PFSK-1 (cell line): Measurements from ENCODE around the gene OSBPL9.

ENCODE experiments used
- FOXP2 ChIP-seq: optimal IDR thresholded peaks from 2 replicates; pipeline ENCODE3; 2011; ENCODE audit warnings: borderline replicate concordance, control low read depth, inconsistent platforms; ENCODE audit not compliant: insufficient read depth; ENCODE audit errors: extremely low read length, extremely low read depth
- POLR2AphosphoS5 ChIP-seq: IDR thresholded peaks from 2 replicates; pipeline ENCODE4 v1.6.1; 2012; ENCODE audit warnings: low read depth, mild to moderate bottlenecking, control low read depth, low read length, moderate library complexity
- SIN3A ChIP-seq: IDR thresholded peaks from 2 replicates; pipeline ENCODE4 v1.6.1; 2012; ENCODE audit warnings: mild to moderate bottlenecking, low read length, moderate library complexity, borderline replicate concordance; ENCODE audit not compliant: insufficient read depth
- TAF1 ChIP-seq: IDR thresholded peaks from 2 replicates; pipeline ENCODE4 v1.6.1; 2012; ENCODE audit warnings: low read length, control low read depth, borderline replicate concordance; ENCODE audit not compliant: insufficient read depth
- TF ChIP-seq, protein P1 (sequence below), 2 experiments: IDR thresholded peaks; 2 replicates each; pipeline versions ENCODE4 v1.6.1 to v1.8.0; 2011 to 2012; ENCODE audit warnings: low read depth in 2 of 2, low read length in 2 of 2, control low read depth in 1 of 2, inconsistent platforms in 1 of 2, mild to moderate bottlenecking in 1 of 2, moderate library complexity in 1 of 2; ENCODE audit not compliant: insufficient read depth in 1 of 2

Gene OSBPL9

DNA sequence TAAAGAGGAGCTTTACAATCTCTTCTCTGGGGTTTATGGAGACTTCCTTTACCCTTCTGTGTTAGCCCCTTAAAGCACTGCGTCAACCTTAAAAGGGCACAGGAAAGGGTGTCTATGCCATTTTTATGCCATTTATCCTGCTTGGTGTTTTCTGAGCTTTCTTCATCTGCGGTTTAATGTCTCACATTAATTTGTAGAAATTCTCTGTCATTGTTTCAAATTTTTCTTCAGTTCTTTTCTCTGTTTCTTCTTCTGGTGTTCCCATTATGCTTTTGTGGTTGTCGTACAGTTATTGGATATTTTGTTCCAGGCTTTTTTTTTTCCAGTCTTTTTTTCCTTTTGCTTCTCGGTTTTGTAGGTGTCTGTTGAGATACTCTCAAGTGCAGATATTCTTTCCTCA, 107.9 kb downstream of the OSBPL9 start:
- TF ChIP-seq, protein P1, sequence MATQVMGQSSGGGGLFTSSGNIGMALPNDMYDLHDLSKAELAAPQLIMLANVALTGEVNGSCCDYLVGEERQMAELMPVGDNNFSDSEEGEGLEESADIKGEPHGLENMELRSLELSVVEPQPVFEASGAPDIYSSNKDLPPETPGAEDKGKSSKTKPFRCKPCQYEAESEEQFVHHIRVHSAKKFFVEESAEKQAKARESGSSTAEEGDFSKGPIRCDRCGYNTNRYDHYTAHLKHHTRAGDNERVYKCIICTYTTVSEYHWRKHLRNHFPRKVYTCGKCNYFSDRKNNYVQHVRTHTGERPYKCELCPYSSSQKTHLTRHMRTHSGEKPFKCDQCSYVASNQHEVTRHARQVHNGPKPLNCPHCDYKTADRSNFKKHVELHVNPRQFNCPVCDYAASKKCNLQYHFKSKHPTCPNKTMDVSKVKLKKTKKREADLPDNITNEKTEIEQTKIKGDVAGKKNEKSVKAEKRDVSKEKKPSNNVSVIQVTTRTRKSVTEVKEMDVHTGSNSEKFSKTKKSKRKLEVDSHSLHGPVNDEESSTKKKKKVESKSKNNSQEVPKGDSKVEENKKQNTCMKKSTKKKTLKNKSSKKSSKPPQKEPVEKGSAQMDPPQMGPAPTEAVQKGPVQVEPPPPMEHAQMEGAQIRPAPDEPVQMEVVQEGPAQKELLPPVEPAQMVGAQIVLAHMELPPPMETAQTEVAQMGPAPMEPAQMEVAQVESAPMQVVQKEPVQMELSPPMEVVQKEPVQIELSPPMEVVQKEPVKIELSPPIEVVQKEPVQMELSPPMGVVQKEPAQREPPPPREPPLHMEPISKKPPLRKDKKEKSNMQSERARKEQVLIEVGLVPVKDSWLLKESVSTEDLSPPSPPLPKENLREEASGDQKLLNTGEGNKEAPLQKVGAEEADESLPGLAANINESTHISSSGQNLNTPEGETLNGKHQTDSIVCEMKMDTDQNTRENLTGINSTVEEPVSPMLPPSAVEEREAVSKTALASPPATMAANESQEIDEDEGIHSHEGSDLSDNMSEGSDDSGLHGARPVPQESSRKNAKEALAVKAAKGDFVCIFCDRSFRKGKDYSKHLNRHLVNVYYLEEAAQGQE (IDR thresholded peaks at IDR 0.05; ENCODE audit: insufficient read depth in 1 of 2, low read depth in 2 of 2, low read length in 2 of 2), result no peak
- no peak for TF ChIP-seq POLR2AphosphoS5
- no peak for TF ChIP-seq FOXP2
- TF ChIP-seq SIN3A, result no peak
- TF ChIP-seq TAF1, result no peak

DNA sequence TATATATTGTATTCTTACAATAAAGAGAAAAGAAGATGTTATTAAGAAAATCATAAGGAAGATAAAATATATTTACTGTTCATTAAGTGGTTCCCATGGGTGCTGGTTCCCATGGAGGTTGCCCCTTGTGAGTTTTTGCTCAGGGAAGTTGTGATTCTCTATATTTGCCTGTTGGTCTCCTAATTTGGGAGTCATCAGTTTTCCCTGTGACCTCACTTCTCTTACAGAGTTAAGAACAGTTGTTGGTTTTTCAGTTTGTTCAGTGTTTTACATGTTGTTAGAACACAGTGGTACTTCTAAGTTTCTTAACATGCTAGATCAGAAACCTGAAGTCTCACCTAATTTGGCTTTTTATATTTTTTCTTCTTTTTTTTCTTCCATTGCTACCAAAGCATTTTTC, 109.2 kb downstream of the OSBPL9 start:
- no peak for TF ChIP-seq SIN3A
- no peak for TF ChIP-seq FOXP2
- TF ChIP-seq TAF1, result no peak
- TF ChIP-seq POLR2AphosphoS5, result no peak
- TF ChIP-seq, protein P1 (IDR thresholded peaks at IDR 0.05; ENCODE audit: insufficient read depth in 1 of 2, low read depth in 2 of 2, low read length in 2 of 2), result no peak

DNA sequence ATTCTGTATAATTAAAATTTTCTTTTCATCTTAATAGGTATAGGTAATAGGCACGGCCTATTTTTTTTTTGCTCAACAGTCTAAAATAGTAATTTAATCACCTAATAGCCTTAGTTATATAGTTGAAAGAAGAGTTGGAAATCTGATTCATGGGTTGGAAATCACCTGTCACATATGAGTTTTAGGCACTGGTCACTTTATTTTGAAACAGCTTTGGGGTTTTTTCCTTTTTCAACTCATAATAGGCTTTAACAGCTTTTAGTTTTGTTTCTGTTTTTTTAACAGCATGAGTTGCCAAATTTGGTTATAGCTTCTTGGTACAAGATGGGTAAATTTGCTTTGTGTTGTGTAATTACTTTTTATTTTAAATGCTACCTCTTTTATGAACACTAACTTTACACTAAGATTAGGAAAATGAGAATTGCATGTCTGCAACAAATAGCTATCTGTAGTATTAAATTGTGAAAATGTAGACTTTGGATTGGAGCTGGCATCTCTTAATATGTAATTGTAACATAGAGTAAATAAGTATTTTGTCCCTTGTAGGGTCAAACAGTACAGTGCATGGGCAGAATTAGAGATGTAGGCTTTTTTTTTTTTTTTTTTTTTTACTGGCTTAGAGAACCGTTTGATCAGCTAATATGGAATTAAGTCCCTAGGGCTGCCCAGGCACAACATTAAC, 109.8 kb downstream of the OSBPL9 start:
- TF ChIP-seq, protein P1 (IDR thresholded peaks at IDR 0.05; ENCODE audit: insufficient read depth in 1 of 2, low read depth in 2 of 2, low read length in 2 of 2), result no peak
- TF ChIP-seq POLR2AphosphoS5, result no peak
- TF ChIP-seq SIN3A, result no peak
- TF ChIP-seq TAF1, result no peak
- TF ChIP-seq FOXP2, result no peak

DNA sequence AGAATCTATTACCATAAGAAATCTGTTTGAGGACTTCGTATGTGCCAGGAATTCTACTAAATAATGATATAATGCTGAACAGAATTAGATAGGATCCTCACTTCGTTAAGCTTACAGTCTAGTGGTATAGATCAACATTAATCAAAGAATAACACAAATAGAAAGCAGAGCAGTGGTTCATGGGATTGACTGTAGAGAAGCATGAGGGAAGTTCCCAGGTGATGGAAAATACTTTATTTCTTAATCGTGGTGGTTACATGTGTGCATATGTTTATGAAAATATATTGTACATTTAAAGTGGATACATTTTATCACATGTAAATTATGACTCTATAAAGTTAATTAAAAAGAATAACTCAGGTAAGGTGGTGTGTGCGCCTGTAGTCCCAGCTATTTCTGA, 110.5 kb downstream of the OSBPL9 start:
- TF ChIP-seq FOXP2 (no peak), SIN3A (no peak), TAF1 (no peak), POLR2AphosphoS5 (no peak)
- TF ChIP-seq, protein P1 (IDR thresholded peaks at IDR 0.05; ENCODE audit: insufficient read depth in 1 of 2, low read depth in 2 of 2, low read length in 2 of 2), result no peak
